NCI-H460 (cell line): ENCODE measurements around the gene NRXN3. TPM values are rescaled to one million over a fixed set of nuclear protein-coding genes. Genes with fewer than 3 reads are reported as not detected.
"Not testable (repeated sequence)": the region's sequence is repeated elsewhere in the genome, so short reads cannot be mapped to it uniquely, and the experiment has no call there.

Experiments used
- DNase-seq: peaks from one replicate; pipeline ENCODE4 v3.0.0-alpha.2; 2016; ENCODE audit warnings: low read depth; ENCODE audit errors: extremely low read depth
- total RNA-seq: library from RNA; depleted of rRNA; stranded (reverse); fragments of >200 nt; shearing (Covaris generic); gene quantifications from 2 replicates; pipeline ENCODE4 v1.2.3, GENCODE V29; 2014

NRXN3 gene
- total RNA-seq, 1 experiment from 2014 or later: 6.6 TPM

- DNase-seq: no peak
Observed at GRCh38 chr14:78561074-78561473, 390.9 kb downstream of the NRXN3 start.

GRCh38 chr14:78566026-78566858, 396.1 kb downstream of the NRXN3 start:
- peak; percentile 47 for DNase-seq

GRCh38 chr14:78566859-78567172, 396.6 kb downstream of the NRXN3 start:
- no peak for DNase-seq

- DNase-seq: no peak
Observed at GRCh38 chr14:78567343-78567742, 397.2 kb downstream of the NRXN3 start.

GRCh38 chr14:78573736-78574135, 403.6 kb downstream of the NRXN3 start:
- DNase-seq: not testable (repeated sequence)

GRCh38 chr14:78576437-78577166, 406.4 kb downstream of the NRXN3 start:
- DNase-seq: no peak

- DNase-seq: no peak
Observed at GRCh38 chr14:78581229-78581628, 411.1 kb downstream of the NRXN3 start.

- no peak for DNase-seq
Observed at GRCh38 chr14:78586681-78587080, 416.5 kb downstream of the NRXN3 start.

- no peak for DNase-seq
Observed at GRCh38 chr14:78588906-78589305, 418.7 kb downstream of the NRXN3 start.

- DNase-seq: no peak
Observed at GRCh38 chr14:78592616-78593219, 422.5 kb downstream of the NRXN3 start.

- DNase-seq: no peak
Observed at GRCh38 chr14:78593949-78594348, 423.8 kb downstream of the NRXN3 start.

GRCh38 chr14:78595797-78596196, 425.6 kb downstream of the NRXN3 start:
- DNase-seq: no peak

GRCh38 chr14:78598046-78598920, 428.1 kb downstream of the NRXN3 start:
- DNase-seq: peak; percentile 58

- no peak for DNase-seq
Observed at GRCh38 chr14:78605025-78605762, 435.0 kb downstream of the NRXN3 start.

GRCh38 chr14:78605897-78606500, 435.8 kb downstream of the NRXN3 start:
- DNase-seq: no peak

GRCh38 chr14:78608998-78609787, 439.0 kb downstream of the NRXN3 start:
- DNase-seq: no peak

- no peak for DNase-seq
Observed at GRCh38 chr14:78610994-78611393, 440.8 kb downstream of the NRXN3 start.

- DNase-seq: no peak
Observed at GRCh38 chr14:78611796-78612571, 441.8 kb downstream of the NRXN3 start.
